ENCODE results near the gene KRT36. TPM values are rescaled to one million over a fixed set of nuclear protein-coding genes. Genes with fewer than 3 reads are reported as not detected.

The KRT36 gene
- total and polyA plus RNA-seq, 10 of the 15 experiments (the other 5 are each of a cell fraction or from before 2014, with no cell fraction given) = not detected

DNA sequence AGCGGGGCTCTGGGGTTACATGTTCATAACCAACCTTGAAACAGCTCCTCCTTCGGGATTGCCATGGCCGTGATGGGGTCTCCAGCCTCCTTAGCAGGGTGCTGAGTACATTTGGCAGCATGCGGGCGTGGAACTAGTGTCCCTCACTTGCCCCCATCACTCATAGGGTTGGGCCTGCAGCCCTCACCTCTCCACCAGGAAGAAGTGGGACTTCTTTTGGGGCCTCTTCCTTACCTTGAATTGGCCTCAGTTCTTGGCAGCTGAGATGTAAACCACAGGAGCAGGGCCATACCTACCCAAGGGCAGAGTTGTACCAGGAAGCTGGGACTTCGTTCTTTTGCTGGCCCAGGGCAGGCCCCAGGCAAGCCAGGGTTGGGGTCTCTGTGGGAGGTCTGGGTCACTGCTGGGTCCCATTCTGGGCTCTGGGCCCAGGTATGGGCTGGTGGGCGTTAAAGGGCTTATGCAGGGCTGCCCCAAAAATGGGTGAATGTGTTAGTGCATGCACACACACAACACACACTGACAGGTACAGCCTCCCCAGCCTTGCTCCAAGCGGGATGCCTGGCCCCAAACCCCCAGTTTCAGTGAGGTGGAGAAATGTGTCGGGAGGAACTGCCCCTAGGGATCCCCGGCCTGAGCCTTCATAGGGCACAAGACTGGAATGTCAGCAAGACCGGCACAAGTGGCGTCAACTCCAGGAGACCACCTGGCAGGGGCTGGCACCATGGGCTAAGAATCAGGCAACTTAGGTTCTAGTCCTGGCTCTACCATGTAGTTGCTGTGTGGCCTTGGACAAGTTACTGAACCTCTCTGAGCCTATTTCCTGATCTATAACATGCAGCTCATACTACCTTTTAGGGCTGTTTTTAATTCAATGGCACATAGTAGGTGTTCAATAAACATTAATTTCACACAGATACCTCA is 32.9 kb upstream of the KRT36 start:
- no peak overlapping the region for H3K4me2 ChIP-seq (ENCODE audit: control insufficient read depth, insufficient read depth)
- FAIRE-seq = no peak
- TF ChIP-seq RELA (IDR thresholded peaks at IDR 0.05; ENCODE audit: borderline replicate concordance, partially characterized antibody) (no peak), PRDM15 (CRISPR knock-in tag; IDR thresholded peaks at IDR 0.05) (no peak), RFX5 (IDR thresholded peaks at IDR 0.05; ENCODE audit: low read depth, low read length) (no peak), ZNF274 (IDR thresholded peaks at IDR 0.05; ENCODE audit: insufficient read depth, insufficient read length) (no peak), MXI1 (IDR thresholded peaks at IDR 0.05; ENCODE audit: low read depth, low read length) (no peak), SMARCA5 (IDR thresholded peaks at IDR 0.05) (no peak), NFYB (IDR thresholded peaks at IDR 0.05; ENCODE audit: insufficient read depth, low read depth, low read length) (no peak)
- TF ChIP-seq, protein P1, sequence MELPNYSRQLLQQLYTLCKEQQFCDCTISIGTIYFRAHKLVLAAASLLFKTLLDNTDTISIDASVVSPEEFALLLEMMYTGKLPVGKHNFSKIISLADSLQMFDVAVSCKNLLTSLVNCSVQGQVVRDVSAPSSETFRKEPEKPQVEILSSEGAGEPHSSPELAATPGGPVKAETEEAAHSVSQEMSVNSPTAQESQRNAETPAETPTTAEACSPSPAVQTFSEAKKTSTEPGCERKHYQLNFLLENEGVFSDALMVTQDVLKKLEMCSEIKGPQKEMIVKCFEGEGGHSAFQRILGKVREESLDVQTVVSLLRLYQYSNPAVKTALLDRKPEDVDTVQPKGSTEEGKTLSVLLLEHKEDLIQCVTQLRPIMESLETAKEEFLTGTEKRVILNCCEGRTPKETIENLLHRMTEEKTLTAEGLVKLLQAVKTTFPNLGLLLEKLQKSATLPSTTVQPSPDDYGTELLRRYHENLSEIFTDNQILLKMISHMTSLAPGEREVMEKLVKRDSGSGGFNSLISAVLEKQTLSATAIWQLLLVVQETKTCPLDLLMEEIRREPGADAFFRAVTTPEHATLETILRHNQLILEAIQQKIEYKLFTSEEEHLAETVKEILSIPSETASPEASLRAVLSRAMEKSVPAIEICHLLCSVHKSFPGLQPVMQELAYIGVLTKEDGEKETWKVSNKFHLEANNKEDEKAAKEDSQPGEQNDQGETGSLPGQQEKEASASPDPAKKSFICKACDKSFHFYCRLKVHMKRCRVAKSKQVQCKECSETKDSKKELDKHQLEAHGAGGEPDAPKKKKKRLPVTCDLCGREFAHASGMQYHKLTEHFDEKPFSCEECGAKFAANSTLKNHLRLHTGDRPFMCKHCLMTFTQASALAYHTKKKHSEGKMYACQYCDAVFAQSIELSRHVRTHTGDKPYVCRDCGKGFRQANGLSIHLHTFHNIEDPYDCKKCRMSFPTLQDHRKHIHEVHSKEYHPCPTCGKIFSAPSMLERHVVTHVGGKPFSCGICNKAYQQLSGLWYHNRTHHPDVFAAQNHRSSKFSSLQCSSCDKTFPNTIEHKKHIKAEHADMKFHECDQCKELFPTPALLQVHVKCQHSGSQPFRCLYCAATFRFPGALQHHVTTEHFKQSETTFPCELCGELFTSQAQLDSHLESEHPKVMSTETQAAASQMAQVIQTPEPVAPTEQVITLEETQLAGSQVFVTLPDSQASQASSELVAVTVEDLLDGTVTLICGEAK (IDR thresholded peaks at IDR 0.05; ENCODE audit: borderline replicate concordance) = no peak
- TF ChIP-seq, protein P2, sequence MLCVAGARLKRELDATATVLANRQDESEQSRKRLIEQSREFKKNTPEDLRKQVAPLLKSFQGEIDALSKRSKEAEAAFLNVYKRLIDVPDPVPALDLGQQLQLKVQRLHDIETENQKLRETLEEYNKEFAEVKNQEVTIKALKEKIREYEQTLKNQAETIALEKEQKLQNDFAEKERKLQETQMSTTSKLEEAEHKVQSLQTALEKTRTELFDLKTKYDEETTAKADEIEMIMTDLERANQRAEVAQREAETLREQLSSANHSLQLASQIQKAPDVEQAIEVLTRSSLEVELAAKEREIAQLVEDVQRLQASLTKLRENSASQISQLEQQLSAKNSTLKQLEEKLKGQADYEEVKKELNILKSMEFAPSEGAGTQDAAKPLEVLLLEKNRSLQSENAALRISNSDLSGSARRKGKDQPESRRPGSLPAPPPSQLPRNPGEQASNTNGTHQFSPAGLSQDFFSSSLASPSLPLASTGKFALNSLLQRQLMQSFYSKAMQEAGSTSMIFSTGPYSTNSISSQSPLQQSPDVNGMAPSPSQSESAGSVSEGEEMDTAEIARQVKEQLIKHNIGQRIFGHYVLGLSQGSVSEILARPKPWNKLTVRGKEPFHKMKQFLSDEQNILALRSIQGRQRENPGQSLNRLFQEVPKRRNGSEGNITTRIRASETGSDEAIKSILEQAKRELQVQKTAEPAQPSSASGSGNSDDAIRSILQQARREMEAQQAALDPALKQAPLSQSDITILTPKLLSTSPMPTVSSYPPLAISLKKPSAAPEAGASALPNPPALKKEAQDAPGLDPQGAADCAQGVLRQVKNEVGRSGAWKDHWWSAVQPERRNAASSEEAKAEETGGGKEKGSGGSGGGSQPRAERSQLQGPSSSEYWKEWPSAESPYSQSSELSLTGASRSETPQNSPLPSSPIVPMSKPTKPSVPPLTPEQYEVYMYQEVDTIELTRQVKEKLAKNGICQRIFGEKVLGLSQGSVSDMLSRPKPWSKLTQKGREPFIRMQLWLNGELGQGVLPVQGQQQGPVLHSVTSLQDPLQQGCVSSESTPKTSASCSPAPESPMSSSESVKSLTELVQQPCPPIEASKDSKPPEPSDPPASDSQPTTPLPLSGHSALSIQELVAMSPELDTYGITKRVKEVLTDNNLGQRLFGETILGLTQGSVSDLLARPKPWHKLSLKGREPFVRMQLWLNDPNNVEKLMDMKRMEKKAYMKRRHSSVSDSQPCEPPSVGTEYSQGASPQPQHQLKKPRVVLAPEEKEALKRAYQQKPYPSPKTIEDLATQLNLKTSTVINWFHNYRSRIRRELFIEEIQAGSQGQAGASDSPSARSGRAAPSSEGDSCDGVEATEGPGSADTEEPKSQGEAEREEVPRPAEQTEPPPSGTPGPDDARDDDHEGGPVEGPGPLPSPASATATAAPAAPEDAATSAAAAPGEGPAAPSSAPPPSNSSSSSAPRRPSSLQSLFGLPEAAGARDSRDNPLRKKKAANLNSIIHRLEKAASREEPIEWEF (IDR thresholded peaks at IDR 0.05; ENCODE audit: insufficient replicate concordance, low read depth, low read length) = no peak

More for the DNA sequence above, 32.9 kb upstream of the KRT36 start:
- CTCF ChIA-PET = interaction anchor here (1.3 kb wide), 1 partner anchor 26 kb away, joined by 3 read pairs; no protein-coding TSS in a partner anchor
- H3K4me3 ChIP-seq = no peak overlapping the region
- H4K20me1 ChIP-seq (ENCODE audit: control insufficient read depth, insufficient read depth) = no peaks in the 10 kb centered on the region
- peaks cover 5% of the 10 kb centered on the region in 2 experiments; a peak in 3 of 4 replicates for H3K27me3 ChIP-seq (replicated peaks in 1 of 2; ENCODE audit: control insufficient read depth in 2 of 2, insufficient read depth in 2 of 2, low read length in 1 of 2)
- intact Hi-C loops (cut with micrococcal nuclease; ENCODE audit: unreplicated experiment) = no loop called here
- RAD21 ChIA-PET (ENCODE audit: unreplicated experiment) = no interaction called here
- no peaks in the 10 kb centered on the region for H3K36me3 ChIP-seq (ENCODE audit: control insufficient read depth in 2 of 2, insufficient read depth in 2 of 2, low read length in 1 of 2)
- 31% methylated on average over 12 of the region's 12 CpGs for WGBS (ENCODE audit: insufficient coverage, insufficient replicate concordance, low lambda C conversion rate, missing lambda C conversion rate)
- no peaks in the 10 kb centered on the region for H3K79me2 ChIP-seq (ENCODE audit: control insufficient read depth, insufficient read depth, low read length)
- no peak overlapping the region for H2AFZ ChIP-seq (ENCODE audit: control insufficient read depth, low read depth, low read length)
- ATAC-seq (no peak), DNase-seq (ENCODE audit: low read depth, low spot score) (no peak)
- no TSS peak for BruUV-seq (replicated peaks)
- H3K4me1 ChIP-seq (ENCODE audit: control insufficient read depth, insufficient read depth, low read length) = no peaks in the 10 kb centered on the region
- POLR2A ChIA-PET = no interaction called here
- H3K27ac ChIP-seq (ENCODE audit: control insufficient read depth, insufficient read depth) = no peak overlapping the region
- H3K9me3 ChIP-seq (replicated peaks; ENCODE audit: control insufficient read depth, insufficient read depth, low read length) = no peaks in the 10 kb centered on the region; the same call in 2 of the 3 replicates
- SMC1A ChIA-PET (ENCODE audit: uncharacterized antibody, unreplicated experiment) = no interaction called here
- in situ Hi-C loops (cut with MboI) = no loop called here
- H3K9ac ChIP-seq (ENCODE audit: control insufficient read depth, insufficient read depth, low read length) = no peak overlapping the region
